Ovary (tissue), 9 donors: Measurements from ENCODE around the gene ST6GALNAC3. TPM values are rescaled to one million over a fixed set of nuclear protein-coding genes. Genes with fewer than 3 reads are reported as not detected.
"Not testable (repeated sequence)": the region's sequence is repeated elsewhere in the genome, so short reads cannot be mapped to it uniquely, and the experiment has no call there.

Experiments
- DNase-seq, 5 donors: peaks; one replicate each; pipeline ENCODE4 v3.0.0-alpha.2; 2019 to 2020
- H3K27ac ChIP-seq, 2 donors: fragments of 200-600 bp; one replicate each; pipeline versions ENCODE4 v1.5.1 to v1.8.0; 2019 to 2022
- H3K27me3 ChIP-seq: fragments of 200-600 bp; one replicate; pipeline ENCODE4 v1.8.0; 2022
- H3K36me3 ChIP-seq: fragments of 200-600 bp; sonication (generic); one replicate; pipeline ENCODE4 v1.5.1; 2019
- H3K4me1 ChIP-seq: one replicate; pipeline ENCODE4 v1.8.1; 2013; ENCODE audit warnings: mild to moderate bottlenecking, moderate library complexity; ENCODE audit not compliant: insufficient read depth
- H3K4me3 ChIP-seq: fragments of 200-600 bp; sonication (generic); one replicate; pipeline ENCODE4 v1.5.1; 2017
- H3K9me3 ChIP-seq, 2 donors: fragments of 200-600 bp in 1 of 2; sonication (generic) in 1 of 2; one replicate each; pipeline versions ENCODE4 v1.5.1 to v1.8.1; 2013 to 2019; ENCODE audit warnings: mild to moderate bottlenecking in 1 of 2, moderate library complexity in 1 of 2
- EP300 ChIP-seq: sonication (generic); formaldehyde crosslinking; IDR thresholded peaks from one replicate; pipeline ENCODE4 v1.6.1; 2017; ENCODE audit warnings: antibody characterized with exemption
- POLR2A ChIP-seq: fragments of 450-650 bp; IDR thresholded peaks from one replicate; pipeline ENCODE4 v1.6.1; 2017; ENCODE audit warnings: antibody characterized with exemption, mild to moderate bottlenecking, moderate library complexity
- WGBS, 3 donors: extraction: QIAGEN DNeasy Blood & Tissue Kit in 1 of 3; methylation state at CpG; one replicate each; pipeline versions ENCODE4 v1.1.5 to v1.1.7; 2013 to 2017; 5-methylcytosine and 5-hydroxymethylcytosine counted together
- intact Hi-C, 4 donors: fragments of 100-400 bp; cut with DNase I; formaldehyde crosslinking; loops; one replicate each; pipeline versions ENCODE4 v1.11.0 to v1.15.1; 2022 to 2023
- polyA plus RNA-seq, 2 donors: library from polyadenylated mRNA; stranded (reverse); fragments of 200-250 nt in 1 of 2; fragments of 350-450 nt in 1 of 2; fragmentation: Illumina TruSeq in 1 of 2; extraction: RNeasy Lipid Tissue Mini Kit (QIAGEN cat#74804) in 1 of 2; gene quantifications; one replicate each; pipeline ENCODE4 v1.2.3, GENCODE V29; 2013 to 2014
- total RNA-seq, 7 donors: library from RNA; depleted of rRNA in 2 of 7; stranded (reverse); fragments of >200 nt in 2 of 7; fragmentation: NEBNext Ultra II Directional in 3 of 7; extraction: Animal tissue kit (Norgen Biotek cat#: 25700) in 3 of 7; gene quantifications; one replicate each; pipeline versions ENCODE4 v1.1.0 to v1.2.4, GENCODE V29; 2016 to 2023
- TF ChIP-seq, protein P1 (sequence below), 3 donors: fragments of 450-650 bp in 2 of 3; fragments of 200-600 bp in 1 of 3; IDR thresholded peaks; one replicate each; pipeline versions ENCODE4 v1.5.1 to v1.8.0; 2016 to 2022; ENCODE audit warnings: antibody characterized with exemption in 3 of 3, mild to moderate bottlenecking in 1 of 3
- donor health status: DM: no; HTN: no; CAD: no; lungs with moderate emphysema.
- donor health status: DM: no; HTN: no; CAD: no.
- donor health status: Bipolar disorder and iron deficiency.
- donor health status: DM: yes; HTN: yes; CAD: no.
- donor health status: DM: no; HTN: no; CAD: no.
- donor health status: DM: yes; HTN: yes; CAD: no.

ST6GALNAC3 gene
- total and polyA plus RNA-seq, 9 donors, result 1.9 to 6.7 (median 4.0) TPM

DNA sequence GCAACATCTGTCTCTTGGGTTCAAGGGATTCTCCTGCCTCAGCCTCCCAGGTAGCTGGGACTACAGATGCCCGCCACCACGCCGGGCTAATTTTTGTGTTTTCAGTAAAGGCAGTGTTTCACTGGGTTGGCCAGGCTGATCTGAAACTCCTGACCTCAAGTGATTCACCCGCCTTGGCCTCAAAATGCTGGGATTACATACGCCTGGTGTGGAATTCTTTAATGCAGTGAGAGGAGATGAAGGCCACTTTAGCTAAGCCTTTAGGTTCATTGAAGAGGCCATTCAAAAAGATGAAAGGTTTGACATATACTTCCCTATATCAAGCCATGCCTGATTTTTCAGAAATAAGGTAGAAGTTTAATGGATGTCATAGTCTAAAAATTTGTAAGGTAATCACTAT lies 162.7 kb downstream of the ST6GALNAC3 start:
- WGBS, 3 donors, result 96 to 99% (median 96%) methylated on average over 5 of the region's 5 CpGs
- no peak for DNase-seq
- H3K9me3 ChIP-seq, result no peaks in the 10 kb centered on the region
- H3K4me1 ChIP-seq, result no peaks in the 10 kb centered on the region
- TF ChIP-seq EP300 (no peak), POLR2A (no peak)
- TF ChIP-seq, protein P1, sequence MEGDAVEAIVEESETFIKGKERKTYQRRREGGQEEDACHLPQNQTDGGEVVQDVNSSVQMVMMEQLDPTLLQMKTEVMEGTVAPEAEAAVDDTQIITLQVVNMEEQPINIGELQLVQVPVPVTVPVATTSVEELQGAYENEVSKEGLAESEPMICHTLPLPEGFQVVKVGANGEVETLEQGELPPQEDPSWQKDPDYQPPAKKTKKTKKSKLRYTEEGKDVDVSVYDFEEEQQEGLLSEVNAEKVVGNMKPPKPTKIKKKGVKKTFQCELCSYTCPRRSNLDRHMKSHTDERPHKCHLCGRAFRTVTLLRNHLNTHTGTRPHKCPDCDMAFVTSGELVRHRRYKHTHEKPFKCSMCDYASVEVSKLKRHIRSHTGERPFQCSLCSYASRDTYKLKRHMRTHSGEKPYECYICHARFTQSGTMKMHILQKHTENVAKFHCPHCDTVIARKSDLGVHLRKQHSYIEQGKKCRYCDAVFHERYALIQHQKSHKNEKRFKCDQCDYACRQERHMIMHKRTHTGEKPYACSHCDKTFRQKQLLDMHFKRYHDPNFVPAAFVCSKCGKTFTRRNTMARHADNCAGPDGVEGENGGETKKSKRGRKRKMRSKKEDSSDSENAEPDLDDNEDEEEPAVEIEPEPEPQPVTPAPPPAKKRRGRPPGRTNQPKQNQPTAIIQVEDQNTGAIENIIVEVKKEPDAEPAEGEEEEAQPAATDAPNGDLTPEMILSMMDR (IDR thresholded peaks at IDR 0.05), result no peak
- no peaks in the 10 kb centered on the region for H3K36me3 ChIP-seq
- no peaks in the 10 kb centered on the region for H3K27me3 ChIP-seq
- H3K4me3 ChIP-seq, result no peak overlapping the region
- intact Hi-C loops, result no loop called here
- H3K27ac ChIP-seq, result no peak overlapping the region

DNA sequence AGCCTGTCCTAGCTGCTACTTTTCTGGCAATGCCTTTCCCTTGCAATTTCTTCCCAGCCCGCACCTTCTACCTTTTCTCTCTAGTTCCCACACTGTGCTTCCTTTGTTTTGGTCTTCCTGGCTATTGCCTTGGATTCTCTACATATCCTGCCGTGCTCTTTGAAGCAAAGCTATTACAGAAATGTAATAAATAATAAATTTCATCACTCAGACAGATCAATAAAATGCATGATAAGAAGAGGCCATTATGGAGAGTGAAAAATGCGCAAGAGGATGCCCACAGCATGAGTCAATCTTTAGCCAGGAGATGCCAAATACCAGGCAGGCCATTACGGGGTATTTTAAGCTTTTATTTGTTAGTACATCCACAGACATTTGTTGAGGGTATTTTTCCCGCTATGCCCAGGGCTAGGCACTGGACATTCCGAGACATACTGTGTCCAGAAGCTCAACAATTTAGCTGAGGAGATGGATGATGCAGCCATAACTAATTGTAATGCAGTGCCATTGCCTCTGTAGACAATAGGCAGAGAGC lies 163.6 kb downstream of the ST6GALNAC3 start:
- no peak overlapping the region for H3K4me3 ChIP-seq
- WGBS, 3 donors, result 80 to 91% (median 88%) methylated on average over 6 of the region's 6 CpGs
- no peak for DNase-seq
- no peaks in the 10 kb centered on the region for H3K27me3 ChIP-seq
- H3K36me3 ChIP-seq, result no peaks in the 10 kb centered on the region
- TF ChIP-seq POLR2A, result no peak
- TF ChIP-seq EP300, result no peak
- TF ChIP-seq, protein P1 (IDR thresholded peaks at IDR 0.05), result no peak
- H3K9me3 ChIP-seq, result no peaks in the 10 kb centered on the region
- intact Hi-C loops, result no loop called here
- H3K4me1 ChIP-seq, result no peaks in the 10 kb centered on the region
- no peak overlapping the region for H3K27ac ChIP-seq

DNA sequence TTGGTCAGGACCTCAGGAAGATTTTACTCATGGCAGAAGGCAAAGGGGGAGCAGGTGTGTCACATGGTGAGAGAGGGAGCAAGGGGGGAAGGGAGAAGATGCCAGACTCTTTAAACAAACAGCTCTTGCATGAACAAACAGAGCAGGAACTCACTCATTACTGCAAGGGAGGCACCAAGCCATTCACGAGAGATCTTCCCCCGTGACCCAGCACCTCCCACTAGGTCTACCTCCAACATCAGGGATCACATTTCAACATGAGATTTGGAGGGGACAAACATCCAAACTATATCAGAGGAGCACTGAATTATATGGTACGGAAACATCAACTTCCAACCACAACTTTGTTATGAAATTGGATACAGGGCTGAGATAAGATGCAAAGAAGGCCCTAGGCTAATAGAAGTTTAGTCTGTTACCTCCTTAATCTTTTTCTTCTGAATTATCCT lies 164.9 kb downstream of the ST6GALNAC3 start:
- Histone ChIP-seq H3K4me1 (no peaks in the 10 kb centered on the region), H3K27ac (no peak overlapping the region), H3K36me3 (no peaks in the 10 kb centered on the region), H3K9me3 (no peaks in the 10 kb centered on the region), H3K4me3 (no peak overlapping the region), H3K27me3 (no peaks in the 10 kb centered on the region)
- WGBS, 3 donors, result 46 to 52% (median 50%) methylated on average over 3 of the region's 3 CpGs
- intact Hi-C loops, result no loop called here
- no peak for TF ChIP-seq POLR2A
- TF ChIP-seq, protein P1 (IDR thresholded peaks at IDR 0.05), result no peak
- TF ChIP-seq EP300, result no peak
- DNase-seq, result no peak

DNA sequence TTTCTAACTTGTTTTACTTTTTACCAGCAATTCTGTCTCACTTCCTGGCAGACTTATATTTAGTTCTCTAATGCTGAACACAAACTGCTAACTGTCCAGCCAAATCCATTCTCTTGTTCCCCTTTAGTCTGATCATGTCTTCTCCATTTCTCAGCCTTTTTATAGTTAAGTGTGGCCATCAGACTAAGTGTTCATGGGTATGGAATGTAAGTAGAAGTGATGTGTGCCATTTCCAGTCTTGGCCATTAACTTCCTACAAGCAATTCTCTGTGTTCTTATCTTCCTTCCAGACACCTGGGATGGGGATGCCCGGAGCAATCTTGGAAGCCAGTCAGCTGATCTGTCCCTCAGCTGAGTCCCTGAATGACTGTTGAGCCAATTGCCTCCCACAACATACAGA lies 165.8 kb downstream of the ST6GALNAC3 start:
- 19 to 36% (median 29%) methylated on average over 1 of the region's 1 CpG for WGBS, 3 donors
- no peaks in the 10 kb centered on the region for H3K9me3 ChIP-seq
- H3K27ac ChIP-seq, result no peak overlapping the region
- no peaks in the 10 kb centered on the region for H3K4me1 ChIP-seq
- no peak for DNase-seq
- H3K4me3 ChIP-seq, result no peak overlapping the region
- H3K36me3 ChIP-seq, result no peaks in the 10 kb centered on the region
- no peaks in the 10 kb centered on the region for H3K27me3 ChIP-seq
- no peak for TF ChIP-seq EP300
- TF ChIP-seq, protein P1 (IDR thresholded peaks at IDR 0.05), result no peak
- TF ChIP-seq POLR2A, result no peak
- intact Hi-C loops, result no loop called here

DNA sequence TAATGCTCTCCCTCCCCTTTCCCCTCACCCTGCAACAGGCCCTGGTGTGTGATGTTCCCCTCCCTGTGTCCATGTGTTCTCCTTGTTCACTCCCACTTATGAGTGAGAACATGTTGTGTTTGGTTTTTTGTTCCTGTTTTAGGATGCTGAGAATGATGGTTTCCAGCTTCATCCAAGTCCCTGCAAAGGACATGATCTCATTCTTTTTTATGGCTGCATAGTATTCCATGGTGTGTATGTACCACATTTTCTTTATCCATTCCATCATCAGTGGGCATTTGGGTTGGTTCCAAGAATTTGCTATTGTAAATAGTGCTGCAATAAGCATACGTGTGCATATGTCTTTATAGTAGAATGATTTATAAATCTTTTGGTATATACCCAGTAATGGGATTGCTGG lies 168.0 kb downstream of the ST6GALNAC3 start:
- DNase-seq, H3K4me1 ChIP-seq, H3K4me3 ChIP-seq, H3K36me3 ChIP-seq, H3K9me3 ChIP-seq, H3K27me3 ChIP-seq, H3K27ac ChIP-seq, intact Hi-C loops: not testable (repeated sequence)
- WGBS, 3 donors, result 86 to 100% (median 93%) methylated on average over 1 of the region's 1 CpG
